ENCODE results near the gene MCC.
"Not testable (repeated sequence)": the region's sequence is repeated elsewhere in the genome, so short reads cannot be mapped to it uniquely, and the experiment has no call there.

Gene MCC

GRCh38 chr5:113425909-113426308, 62.3 kb downstream of the MCC start:
- no peak for DNase-seq (ENCODE audit: low read depth, low spot score)

- no peak for DNase-seq (ENCODE audit: low read depth, low spot score)
These were observed 66.6 kb downstream of the MCC start for GRCh38 chr5:113421693-113422092.

- DNase-seq (ENCODE audit: low read depth, low spot score) = no peak
These were observed 82.7 kb downstream of the MCC start for GRCh38 chr5:113405530-113405929.

GRCh38 chr5:113404269-113404668, 84.0 kb downstream of the MCC start:
- DNase-seq (ENCODE audit: low read depth, low spot score) = no peak

GRCh38 chr5:113397986-113398385, 90.3 kb downstream of the MCC start:
- not testable (repeated sequence) for DNase-seq (ENCODE audit: low read depth, low spot score)

GRCh38 chr5:113397046-113397445, 91.2 kb downstream of the MCC start:
- no peak for DNase-seq (ENCODE audit: low read depth, low spot score)

GRCh38 chr5:113394658-113395057, 93.6 kb downstream of the MCC start:
- DNase-seq (ENCODE audit: low read depth, low spot score) = no peak

- DNase-seq (ENCODE audit: low read depth, low spot score) = no peak
These were observed 98.0 kb downstream of the MCC start for GRCh38 chr5:113390224-113390623.

GRCh38 chr5:113389116-113389515, 99.1 kb downstream of the MCC start:
- no peak for DNase-seq (ENCODE audit: low read depth, low spot score)

- no peak for DNase-seq (ENCODE audit: low read depth, low spot score)
These were observed 100.4 kb downstream of the MCC start for GRCh38 chr5:113387844-113388243.

- DNase-seq (ENCODE audit: low read depth, low spot score) = no peak
These were observed 103.4 kb downstream of the MCC start for GRCh38 chr5:113384782-113385285.

- no peak for DNase-seq (ENCODE audit: low read depth, low spot score)
These were observed 105.5 kb downstream of the MCC start for GRCh38 chr5:113382731-113383130.

GRCh38 chr5:113381791-113382190, 106.5 kb downstream of the MCC start:
- DNase-seq (ENCODE audit: low read depth, low spot score) = no peak

GRCh38 chr5:113380807-113381326, 107.4 kb downstream of the MCC start:
- DNase-seq (ENCODE audit: low read depth, low spot score) = no peak

GRCh38 chr5:113379936-113380806, 108.1 kb downstream of the MCC start:
- DNase-seq (ENCODE audit: low read depth, low spot score) = no peak

- DNase-seq (ENCODE audit: low read depth, low spot score) = peak; percentile 18
These were observed 109.2 kb downstream of the MCC start for GRCh38 chr5:113378959-113379541.

- DNase-seq (ENCODE audit: low read depth, low spot score) = no peak
These were observed 109.7 kb downstream of the MCC start for GRCh38 chr5:113378514-113378913.

GRCh38 chr5:113378081-113378480, 110.2 kb downstream of the MCC start:
- no peak for DNase-seq (ENCODE audit: low read depth, low spot score)

GRCh38 chr5:113376640-113377039, 111.6 kb downstream of the MCC start:
- no peak for DNase-seq (ENCODE audit: low read depth, low spot score)

- DNase-seq (ENCODE audit: low read depth, low spot score) = no peak
These were observed 112.7 kb downstream of the MCC start for GRCh38 chr5:113375480-113376060.

GRCh38 chr5:113373426-113373825, 114.8 kb downstream of the MCC start:
- no peak for DNase-seq (ENCODE audit: low read depth, low spot score)

GRCh38 chr5:113371721-113372196, 116.5 kb downstream of the MCC start:
- no peak for DNase-seq (ENCODE audit: low read depth, low spot score)
